ENCODE data around the gene TRPT1.

DNA sequence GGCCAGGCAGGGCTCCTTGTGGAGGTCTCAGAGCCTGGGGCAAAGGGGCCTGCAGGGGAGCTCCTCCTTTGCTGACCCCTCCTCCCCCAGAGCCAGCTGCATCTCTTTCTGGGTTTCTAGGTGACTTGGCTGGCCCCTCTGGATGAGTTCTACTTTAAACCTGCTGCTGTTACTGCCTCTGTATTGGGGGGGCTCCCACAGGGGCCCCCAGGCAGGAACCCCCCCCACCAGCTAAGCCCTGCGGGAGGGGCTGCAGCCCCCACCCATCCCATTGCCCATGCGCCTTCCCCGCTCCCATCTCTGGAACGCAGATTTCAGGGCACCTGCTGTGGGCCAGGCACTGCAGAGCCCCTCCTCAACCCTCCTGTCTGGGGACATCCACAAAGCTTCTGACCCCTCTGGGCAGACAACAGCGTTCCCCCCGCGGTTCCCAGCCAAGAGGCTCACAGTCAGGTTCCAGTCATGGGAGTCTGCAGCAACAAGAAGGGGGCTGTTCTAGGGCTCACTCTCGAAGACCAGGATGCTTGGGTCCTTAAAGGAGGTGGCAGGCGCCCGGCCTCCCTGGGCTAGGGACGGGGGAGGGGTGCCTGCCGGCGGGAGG is 24.5 kb upstream of the TRPT1 start:
- no peak for TF ChIP-seq REST (IDR thresholded peaks at IDR 0.05; ENCODE audit: insufficient read depth in 1 of 2, low read depth in 2 of 2, low read length in 1 of 2)
- TF ChIP-seq CTCF (IDR thresholded peaks at IDR 0.05): no peak
- TF ChIP-seq POLR2AphosphoS5 (IDR thresholded peaks at IDR 0.05; ENCODE audit: low read depth, low read length): no peak

Data from Panc1 (cell line).